K562 (cell line): ENCODE measurements around the gene GMPR. TPM values are rescaled to one million over a fixed set of nuclear protein-coding genes. Genes with fewer than 3 reads are reported as not detected.

ENCODE experiments used
- ASH1L ChIP-seq: fragments of 450-650 bp; IDR thresholded peaks from 2 replicates; pipeline ENCODE4 v1.6.1; 2018; ENCODE audit warnings: borderline replicate concordance, mild to moderate bottlenecking, low read depth; ENCODE audit not compliant: partially characterized antibody
- BCL6 ChIP-seq: fragments of 250-450 bp; sonication (Bioruptor Pico); IDR thresholded peaks from 2 replicates; pipeline ENCODE4 v1.4.0; 2020
- CCNT2 ChIP-seq: IDR thresholded peaks from 2 replicates; pipeline ENCODE4 v1.6.1; 2011; ENCODE audit warnings: borderline replicate concordance, low read depth, mild to moderate bottlenecking, moderate library complexity, mixed read lengths, low read length; ENCODE audit not compliant: insufficient read length; ENCODE audit errors: extremely low read depth
- CHD2 ChIP-seq: IDR thresholded peaks from 2 replicates; pipeline ENCODE4 v1.6.1; 2011; ENCODE audit warnings: low read depth, low read length
- ELF4 ChIP-seq: fragments of 450-650 bp; formaldehyde crosslinking; IDR thresholded peaks from 2 replicates; pipeline ENCODE4 v1.4.0; 2022; ENCODE audit warnings: missing genetic modification characterization
- FOSL1 ChIP-seq: fragments of 200-800 bp; sonication (Bioruptor generic); conservative IDR thresholded peaks from 2 replicates; pipeline ENCODE4 v1.6.1; 2016; ENCODE audit warnings: missing genetic modification characterization, missing compliant biosample characterization
- GABPB1 ChIP-seq: sonication (generic); formaldehyde crosslinking; IDR thresholded peaks from 2 replicates; pipeline ENCODE4 v1.8.0; 2022; ENCODE audit warnings: mild to moderate bottlenecking, missing genetic modification reagents
- HDAC8 ChIP-seq: fragments of 450-650 bp; IDR thresholded peaks from 2 replicates; pipeline ENCODE4 v1.6.1; 2016; ENCODE audit warnings: mild to moderate bottlenecking, missing genetic modification characterization, moderate library complexity, missing compliant biosample characterization
- HINFP ChIP-seq: fragments of 450-650 bp; conservative IDR thresholded peaks from 2 replicates; pipeline ENCODE4 v1.6.1; 2016; ENCODE audit warnings: missing genetic modification characterization, low read depth, mild to moderate bottlenecking, control low read depth, missing compliant biosample characterization
- HLTF ChIP-seq: fragments of 450-650 bp; IDR thresholded peaks from 2 replicates; pipeline ENCODE4 v1.6.1; 2016
- HMG20B ChIP-seq: fragments of 250-450 bp; sonication (Bioruptor Pico); IDR thresholded peaks from 2 replicates; pipeline ENCODE4 v1.5.0; 2021; ENCODE audit warnings: mild to moderate bottlenecking
- KAT7 ChIP-seq: sonication (generic); formaldehyde crosslinking; IDR thresholded peaks from 2 replicates; pipeline ENCODE4 v1.8.0; 2022; ENCODE audit warnings: missing genetic modification reagents, mild to moderate bottlenecking, borderline replicate concordance
- MTA2 ChIP-seq: fragments of 450-650 bp; IDR thresholded peaks from 2 replicates; pipeline ENCODE4 v1.6.1; 2016; ENCODE audit warnings: low read depth
- NEUROD1 ChIP-seq: fragments of 150-350 bp; IDR thresholded peaks from 2 replicates; pipeline ENCODE4 v1.6.1; 2014; ENCODE audit warnings: borderline replicate concordance, low read length, low read depth; ENCODE audit not compliant: partially characterized antibody
- POLR3G ChIP-seq: IDR thresholded peaks from 2 replicates; pipeline ENCODE4 v1.6.1; 2011; ENCODE audit not compliant: insufficient read length, insufficient replicate concordance; ENCODE audit errors: extremely low read depth
- RNF2 ChIP-seq: sonication (generic); IDR thresholded peaks from 2 replicates; pipeline ENCODE4 v1.6.1; 2016
- SETDB1 ChIP-seq: IDR thresholded peaks from one replicate; pipeline ENCODE4 v1.6.1; 2012; ENCODE audit warnings: low read length, control low read depth, inconsistent platforms
- SMC3 ChIP-seq: conservative IDR thresholded peaks from 2 replicates; pipeline ENCODE4 v1.6.1; 2011; ENCODE audit warnings: low read depth, low read length, improper control_type of control experiment; ENCODE audit not compliant: insufficient read depth
- SRSF3 ChIP-seq: fragments of 200-400 bp; formaldehyde crosslinking; IDR thresholded peaks from 2 replicates; pipeline ENCODE4 v1.6.1; 2016; ENCODE audit warnings: mild to moderate bottlenecking, low read length, moderate library complexity; ENCODE audit not compliant: insufficient read depth
- TAF7 ChIP-seq: fragments of 450-650 bp; IDR thresholded peaks from 2 replicates; pipeline ENCODE4 v1.6.1; 2016; ENCODE audit warnings: missing genetic modification characterization, missing compliant biosample characterization
- TAL1 ChIP-seq: fragments of 450-650 bp; IDR thresholded peaks from 2 replicates; pipeline ENCODE4 v1.6.1; 2016; ENCODE audit warnings: mild to moderate bottlenecking
- U2AF2 ChIP-seq: fragments of 200-400 bp; formaldehyde crosslinking; optimal IDR thresholded peaks from 2 replicates; pipeline ENCODE3; 2017; ENCODE audit warnings: low read depth, mild to moderate bottlenecking, low read length
- ZFP1 ChIP-seq: fragments of 450-650 bp; formaldehyde crosslinking; IDR thresholded peaks from 2 replicates; pipeline ENCODE4 v1.4.0; 2020; ENCODE audit warnings: mild to moderate bottlenecking, mixed read lengths
- ZNF324 ChIP-seq: fragments of 250-450 bp; sonication (Bioruptor Pico); IDR thresholded peaks from 2 replicates; pipeline ENCODE4 v1.4.0; 2020; ENCODE audit warnings: mild to moderate bottlenecking
- polyA plus RNA-seq, 8 experiments: library from polyadenylated mRNA; depleted of rRNA in 4 of 8; stranded (reverse) in 5 of 8; unstranded in 3 of 8; fragments of >200 nt; fragmentation: Nextera tagmentation in 2 of 8; fragmentation: Illumina TruSeq in 1 of 8; extraction: Ambion mirVana in 2 of 8; extraction: Trizol in 1 of 8; gene quantifications; 2 replicates each; pipeline versions ENCODE4 v1.2.1 to v1.2.3, GENCODE V29; 2011 to 2014; ENCODE audit warnings: inconsistent platforms in 1 of 8, missing spikeins in 1 of 8
- total RNA-seq, 7 experiments: library from RNA; depleted of rRNA in 6 of 7; stranded (reverse); fragments of >200 nt in 6 of 7; fragmentation: Illumina TruSeq in 2 of 7; extraction: Trizol in 2 of 7; gene quantifications; 2 replicates each; pipeline versions ENCODE4 v1.2.1 to v1.2.3, GENCODE V29; 2011 to 2021; ENCODE audit warnings: low replicate concordance in 1 of 7
- TF ChIP-seq, protein P1 (sequence below): fragments of 450-650 bp; IDR thresholded peaks from 2 replicates; pipeline ENCODE4 v1.6.1; 2017; ENCODE audit warnings: mild to moderate bottlenecking, moderate library complexity
- TF ChIP-seq, protein P2 (sequence below): fragments of 250-450 bp; sonication (Bioruptor Pico); IDR thresholded peaks from 2 replicates; pipeline ENCODE4 v1.4.0; 2020; ENCODE audit warnings: mild to moderate bottlenecking

The GMPR gene
- total and polyA plus RNA-seq, 9 of the 15 experiments (the other 6 are each of a cell fraction or from before 2014, with no cell fraction given), result 34.6 to 83.7 (median 49.8) TPM

DNA sequence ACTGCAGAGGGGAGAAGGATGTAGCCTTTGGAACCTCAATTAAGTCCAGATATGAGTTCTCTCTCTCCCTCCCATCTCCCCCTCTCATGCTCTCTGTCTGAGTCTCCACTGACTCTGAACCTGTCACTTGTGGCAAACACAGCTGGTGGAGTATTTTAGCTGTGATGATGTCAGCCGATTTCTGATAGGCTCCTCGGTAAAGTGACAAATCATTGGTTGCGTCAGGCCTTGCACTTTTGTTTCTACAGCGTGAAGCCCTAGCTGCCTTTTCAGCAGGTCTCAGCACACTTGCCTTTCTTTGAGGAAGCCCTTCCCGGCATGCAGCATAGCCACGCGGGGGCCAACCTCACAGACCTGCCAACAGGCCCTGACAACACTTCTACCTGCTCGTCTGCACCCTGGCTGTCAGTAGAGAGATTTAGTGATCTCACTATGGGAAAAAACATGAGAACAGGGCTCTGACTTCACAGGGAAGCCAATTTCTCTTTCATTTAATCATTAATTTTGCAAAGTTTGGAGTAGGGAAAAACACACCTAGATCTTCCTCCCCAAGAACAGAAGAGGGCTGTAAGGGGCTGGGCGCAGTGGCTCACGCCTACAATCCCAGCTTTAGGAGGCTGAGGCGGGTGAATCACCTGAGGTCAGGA, 84.4 kb downstream of the GMPR start (continued):
- TF ChIP-seq ASH1L (no peak), RNF2 (peak; percentile 59; the same call in 1 of the 2 replicates), ZFP1 (CRISPR knock-in tag) (no peak), CCNT2 (no peak), CHD2 (no peak), NEUROD1 (no peak), HMG20B (CRISPR knock-in tag) (no peak), GABPB1 (CRISPR knock-in tag) (no peak), POLR3G (no peak), SMC3 (no peak), KAT7 (CRISPR knock-in tag) (no peak), SETDB1 (no peak), HLTF (no peak), ZNF324 (CRISPR knock-in tag) (no peak), HDAC8 (tag) (peak; percentile 90), FOSL1 (peak; percentile 77), MTA2 (no peak; the same call in 1 of the 2 replicates), BCL6 (CRISPR knock-in tag) (no peak), ELF4 (no peak), TAL1 (no peak), HINFP (no peak; the same call in 1 of the 2 replicates), U2AF2 (no peak), TAF7 (0 out of 2 replicates have a peak, but pooled peaks have one; percentile 18), SRSF3 (no peak)
- TF ChIP-seq, protein P1, sequence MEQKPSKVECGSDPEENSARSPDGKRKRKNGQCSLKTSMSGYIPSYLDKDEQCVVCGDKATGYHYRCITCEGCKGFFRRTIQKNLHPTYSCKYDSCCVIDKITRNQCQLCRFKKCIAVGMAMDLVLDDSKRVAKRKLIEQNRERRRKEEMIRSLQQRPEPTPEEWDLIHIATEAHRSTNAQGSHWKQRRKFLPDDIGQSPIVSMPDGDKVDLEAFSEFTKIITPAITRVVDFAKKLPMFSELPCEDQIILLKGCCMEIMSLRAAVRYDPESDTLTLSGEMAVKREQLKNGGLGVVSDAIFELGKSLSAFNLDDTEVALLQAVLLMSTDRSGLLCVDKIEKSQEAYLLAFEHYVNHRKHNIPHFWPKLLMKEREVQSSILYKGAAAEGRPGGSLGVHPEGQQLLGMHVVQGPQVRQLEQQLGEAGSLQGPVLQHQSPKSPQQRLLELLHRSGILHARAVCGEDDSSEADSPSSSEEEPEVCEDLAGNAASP, result no peak
- TF ChIP-seq, protein P2, sequence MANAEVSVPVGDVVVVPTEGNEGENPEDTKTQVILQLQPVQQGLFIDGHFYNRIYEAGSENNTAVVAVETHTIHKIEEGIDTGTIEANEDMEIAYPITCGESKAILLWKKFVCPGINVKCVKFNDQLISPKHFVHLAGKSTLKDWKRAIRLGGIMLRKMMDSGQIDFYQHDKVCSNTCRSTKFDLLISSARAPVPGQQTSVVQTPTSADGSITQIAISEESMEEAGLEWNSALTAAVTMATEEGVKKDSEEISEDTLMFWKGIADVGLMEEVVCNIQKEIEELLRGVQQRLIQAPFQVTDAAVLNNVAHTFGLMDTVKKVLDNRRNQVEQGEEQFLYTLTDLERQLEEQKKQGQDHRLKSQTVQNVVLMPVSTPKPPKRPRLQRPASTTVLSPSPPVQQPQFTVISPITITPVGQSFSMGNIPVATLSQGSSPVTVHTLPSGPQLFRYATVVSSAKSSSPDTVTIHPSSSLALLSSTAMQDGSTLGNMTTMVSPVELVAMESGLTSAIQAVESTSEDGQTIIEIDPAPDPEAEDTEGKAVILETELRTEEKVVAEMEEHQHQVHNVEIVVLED (CRISPR knock-in tag), result 0 out of 2 replicates have a peak, but pooled peaks have one; percentile 8
